HG02588 (cell line): ENCODE data around the gene ZBED6.
"Not testable (repeated sequence)": the region's sequence is repeated elsewhere in the genome, so short reads cannot be mapped to it uniquely, and the experiment has no call there.

Experiments
- ATAC-seq: cut with Tn5 transposase; IDR thresholded peaks from one replicate; pipeline ENCODE4 v1.9.1; 2021; ENCODE audit warnings: mild to moderate bottlenecking, moderate library complexity; ENCODE audit not compliant: unreplicated experiment

Gene ZBED6

GRCh38 chr1:203795441-203796235 is at the start of gene ZBED6, which contains the start of gene ZC3H11A:
ZBED6 (plus strand) TSS chr1:203795623; CDS start chr1:203797523, 1,900 bp downstream.
ZC3H11A (plus strand) TSS chr1:203795623; CDS start chr1:203817071, 21,448 bp downstream.
- peak; percentile 97 for ATAC-seq

DNA sequence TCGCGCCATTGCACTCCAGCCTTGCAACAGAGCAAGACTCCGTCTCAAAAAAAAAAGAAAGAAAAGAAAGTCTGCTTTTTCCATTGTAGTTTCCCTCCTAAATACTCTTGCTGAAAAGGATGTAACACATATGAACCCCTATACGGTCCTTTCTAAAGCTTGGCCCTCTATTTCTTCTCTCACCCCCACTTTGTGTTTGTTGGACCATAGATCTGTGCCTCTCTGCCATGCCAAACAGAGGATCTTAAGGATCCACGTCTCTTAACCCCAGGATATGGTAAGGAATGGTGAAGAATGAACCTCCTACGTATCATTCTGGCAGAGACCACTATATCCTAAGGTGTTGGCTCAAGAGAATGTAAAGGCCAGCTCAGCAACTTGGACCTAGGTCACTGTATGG is 49.1 kb upstream of the ZBED6 start:
- ATAC-seq = no peak

DNA sequence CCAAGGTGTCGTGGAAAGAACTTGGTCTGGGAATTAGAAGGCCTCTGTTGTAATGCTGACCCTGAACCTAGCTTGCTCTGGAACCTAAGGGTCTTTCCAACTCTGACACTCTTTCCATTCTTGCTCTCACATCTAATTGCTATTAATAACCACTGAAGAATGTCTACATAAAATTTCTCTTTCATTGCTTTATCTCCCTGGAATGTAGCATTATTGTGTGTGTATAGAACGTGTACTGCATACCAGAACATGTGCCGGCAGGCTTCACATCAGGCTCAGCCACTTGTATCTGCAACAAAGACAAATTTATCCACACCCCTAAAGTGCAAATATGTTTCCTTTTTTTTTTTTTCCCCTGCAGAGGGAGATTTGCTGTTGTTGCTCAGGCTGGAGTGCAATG is 44.4 kb upstream of the ZBED6 start:
- ATAC-seq = no peak

- not testable (repeated sequence) for ATAC-seq
Observed at GRCh38 chr1:203751618-203752361, 43.6 kb upstream of the ZBED6 start.

DNA sequence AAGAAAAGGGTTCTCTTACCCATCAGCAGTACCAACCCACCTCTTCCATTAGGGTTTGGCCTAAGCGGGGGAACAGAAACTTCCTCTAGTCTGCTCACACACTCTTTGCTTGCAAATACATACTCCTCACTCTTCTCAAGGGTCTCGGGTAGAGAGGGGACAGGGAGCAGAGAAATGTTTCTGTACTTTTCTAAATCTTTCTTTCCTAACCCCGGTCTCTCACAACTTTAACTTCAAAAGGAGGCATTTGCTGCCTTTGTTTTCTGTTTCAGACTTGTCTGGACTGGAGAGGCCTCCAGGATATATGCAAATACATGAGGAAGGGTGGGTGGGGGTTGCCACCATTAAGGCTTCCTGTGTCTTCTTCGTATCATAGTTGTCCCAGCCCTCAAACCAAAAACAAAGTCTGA is 41.0 kb upstream of the ZBED6 start:
- ATAC-seq = peak; percentile 63

DNA sequence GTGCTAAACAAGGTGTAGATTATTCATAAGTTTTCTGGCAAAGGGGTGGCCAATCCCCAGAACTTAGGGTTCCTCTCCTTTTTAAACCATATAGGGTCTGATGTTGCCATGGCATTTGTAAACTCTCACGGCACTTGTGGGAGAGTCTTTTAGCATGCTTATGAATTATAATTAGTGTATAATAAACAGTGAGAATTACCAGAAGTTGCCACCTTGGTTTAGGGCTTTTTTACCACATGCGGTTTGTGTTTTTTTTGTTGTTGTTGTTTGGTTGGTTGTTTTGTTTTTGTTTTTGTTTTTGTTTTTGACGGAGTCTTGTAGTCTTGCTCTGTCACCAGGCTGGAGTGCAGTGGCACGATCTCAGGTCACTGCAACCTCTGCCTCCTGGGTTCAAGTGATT is 39.4 kb upstream of the ZBED6 start:
- ATAC-seq = no peak

- ATAC-seq = not testable (repeated sequence)
Observed at GRCh38 chr1:203758749-203759148, 36.7 kb upstream of the ZBED6 start.

DNA sequence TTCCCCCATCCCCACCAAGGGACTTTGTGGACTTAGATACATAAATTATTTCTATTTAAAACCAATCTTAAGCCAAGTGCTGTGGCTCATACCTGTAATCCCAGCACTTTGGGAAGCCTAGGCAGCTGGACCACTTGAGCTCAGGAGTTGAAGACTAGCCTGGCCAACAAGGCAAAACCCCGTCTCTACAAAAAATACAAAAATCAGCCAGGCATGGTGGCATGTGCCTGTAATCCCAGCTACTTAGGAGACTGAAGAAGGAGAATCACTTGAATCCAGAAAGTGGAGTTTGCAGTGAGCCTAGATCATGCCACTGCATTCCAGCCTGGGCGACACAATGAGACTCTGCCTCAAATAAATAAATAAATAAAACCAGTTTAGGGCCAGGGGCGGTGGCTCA is 34.9 kb upstream of the ZBED6 start:
- ATAC-seq = no peak

DNA sequence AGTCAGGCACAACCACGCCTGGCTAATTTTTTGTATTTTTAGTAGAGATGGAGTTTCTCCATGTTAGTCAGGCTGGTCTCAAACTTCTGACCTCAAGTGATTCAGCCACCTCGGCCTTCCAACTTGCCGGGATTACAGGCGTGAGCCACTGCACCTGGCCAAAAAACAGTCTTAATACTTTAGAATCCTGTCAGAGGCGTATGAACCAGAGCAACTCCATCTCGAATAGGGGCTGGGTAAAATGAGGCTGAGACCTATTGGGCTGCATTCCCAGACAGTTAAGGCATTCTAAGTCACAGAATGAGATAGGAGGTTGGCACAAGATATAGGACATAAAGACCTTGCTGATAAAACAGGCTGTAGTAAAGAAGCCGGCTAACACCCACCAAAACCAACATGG is 33.5 kb upstream of the ZBED6 start:
- not testable (repeated sequence) for ATAC-seq

- ATAC-seq = no peak
Observed at GRCh38 chr1:203763505-203763904, 31.9 kb upstream of the ZBED6 start.

- no peak for ATAC-seq
Observed at GRCh38 chr1:203764105-203765028, 31.1 kb upstream of the ZBED6 start.

DNA sequence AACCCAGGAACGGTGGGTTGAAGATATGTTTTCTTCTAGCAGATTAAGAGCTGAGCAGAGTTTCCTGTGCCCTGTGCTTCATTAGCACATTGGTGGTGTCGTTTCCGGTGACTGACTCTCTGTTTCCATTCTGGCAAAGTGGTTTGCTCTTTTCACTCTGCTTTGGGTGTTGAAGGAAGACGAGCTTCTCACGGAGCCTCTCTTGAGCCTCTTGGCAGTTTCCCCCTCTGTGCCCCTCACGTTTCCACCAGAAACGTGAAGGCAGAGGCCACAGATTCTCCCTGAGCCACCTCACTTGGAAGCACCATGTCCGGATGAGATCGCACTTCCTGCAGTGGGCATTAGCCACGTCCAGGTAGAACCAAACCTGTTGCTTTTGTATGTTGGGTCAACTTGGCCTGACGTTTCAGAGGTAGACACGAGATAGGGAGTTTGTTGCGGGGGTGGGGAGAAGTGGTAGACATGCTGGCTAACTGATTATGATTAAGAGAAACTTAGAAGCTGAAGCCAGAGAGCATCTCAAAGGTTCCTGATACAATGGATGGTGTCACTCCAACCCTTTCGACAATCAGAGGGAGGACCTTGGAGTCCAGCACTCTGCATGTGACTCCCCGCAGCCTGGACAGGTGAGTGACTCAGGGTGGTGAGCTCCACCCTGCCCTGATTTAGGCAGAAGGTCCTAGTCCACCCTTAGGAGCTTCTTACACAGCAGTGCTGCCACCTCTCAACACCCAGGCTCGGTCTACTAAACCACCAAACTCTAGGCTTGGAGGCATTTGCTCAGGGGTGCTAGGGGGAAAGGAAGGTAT is 30.2 kb upstream of the ZBED6 start, which contains the start of gene LAX1:
TSS of gene LAX1 (plus strand) at position 155 of the 809 bp plus-strand sequence. CDS start at position 538, 383 bp downstream.
- peak; percentile 83 for ATAC-seq

DNA sequence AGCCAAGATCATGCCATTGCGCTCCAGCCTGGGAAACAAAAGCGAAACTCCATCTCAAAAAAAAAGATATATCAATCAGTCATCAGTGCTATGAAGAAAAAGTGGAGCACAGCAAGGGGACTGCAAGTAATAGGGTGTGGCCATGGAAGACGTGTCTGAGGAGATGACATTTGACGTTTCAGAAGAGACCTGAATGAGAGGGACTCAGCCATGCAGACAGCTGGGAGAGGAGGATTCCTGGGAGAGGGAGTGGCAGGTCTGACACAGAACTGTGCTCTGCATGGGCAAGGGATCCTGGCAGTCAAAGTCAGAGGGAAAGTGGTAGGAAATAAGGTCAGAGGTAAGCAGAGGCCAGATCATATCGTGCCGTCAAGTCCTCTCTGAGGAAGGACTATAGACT is 27.2 kb upstream of the ZBED6 start:
- ATAC-seq = no peak

- no peak for ATAC-seq
Observed at GRCh38 chr1:203769505-203770343, 25.7 kb upstream of the ZBED6 start.

GRCh38 chr1:203771901-203772301 is 23.5 kb upstream of the ZBED6 start:
- no peak for ATAC-seq

DNA sequence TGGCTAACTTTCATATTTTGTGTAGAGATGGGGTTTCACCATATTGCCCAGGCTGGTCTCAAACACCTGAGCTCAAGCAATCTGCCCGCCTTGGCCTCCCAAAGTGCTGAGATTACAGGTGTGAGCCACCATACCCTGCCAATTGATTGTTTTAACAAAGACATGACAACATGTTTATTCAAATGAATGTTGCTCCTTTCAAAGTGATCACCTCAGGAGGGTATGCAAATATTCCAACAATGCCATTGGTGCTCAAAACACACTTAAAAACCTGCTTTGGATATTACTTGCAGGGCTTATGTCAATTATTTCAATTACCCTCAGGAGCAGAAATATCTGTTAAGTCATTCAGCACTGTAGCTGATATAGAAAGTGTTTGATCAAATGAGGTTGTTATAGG is 22.6 kb upstream of the ZBED6 start:
- no peak for ATAC-seq

GRCh38 chr1:203776636-203777035 is 18.8 kb upstream of the ZBED6 start:
- no peak for ATAC-seq

- ATAC-seq = no peak
Observed at GRCh38 chr1:203777596-203777995, 17.8 kb upstream of the ZBED6 start.

GRCh38 chr1:203778146-203778545 is 17.3 kb upstream of the ZBED6 start:
- no peak for ATAC-seq
